Caco-2 (cell line): ENCODE measurements around the gene SERPINB6. TPM values are rescaled to one million over a fixed set of nuclear protein-coding genes. Genes with fewer than 3 reads are reported as not detected.

Experiments
- BruUV-seq: library from RNA; stranded (reverse); fragments of 400-500 nt; replicated peaks from 2 replicates; lab custom pipeline; 2021; lab: Mats Ljungman, UMichigan
- CTCF ChIA-PET: fragments of 300-600 bp; sonication (Branson Sonifier 250); formaldehyde crosslinking; loops from one replicate; lab custom pipeline; 2022; ENCODE audit warnings: antibody characterized with exemption; lab: Charles Lee
- POLR2A ChIA-PET: fragments of 300-600 bp; sonication (Branson Sonifier 250); formaldehyde crosslinking; loops from one replicate; lab custom pipeline; 2022; ENCODE audit warnings: antibody characterized with exemption; lab: Charles Lee
- DNase-seq, 2 experiments: peaks; one replicate each; pipeline versions ENCODE4 v3.0.0 to v3.0.0-alpha.2; 2020 to 2022
- H3K27me3 ChIP-seq: replicated peaks from 2 replicates; pipeline ENCODE4 v1.6.0; 2011; ENCODE audit warnings: low read length; ENCODE audit not compliant: control insufficient read depth, insufficient read depth
- H3K36me3 ChIP-seq: 2 replicates; pipeline ENCODE4 v1.5.1; 2011; ENCODE audit warnings: low read length; ENCODE audit not compliant: control insufficient read depth, insufficient read depth
- H3K4me1 ChIP-seq: fragments of 250-450 bp; sonication (Bioruptor Pico); 2 replicates; pipeline ENCODE4 v1.5.1; 2020; ENCODE audit warnings: mild to moderate bottlenecking
- H3K4me3 ChIP-seq: 2 replicates; pipeline ENCODE4 v1.5.1; 2011; ENCODE audit warnings: low read depth, mild to moderate bottlenecking, control low read depth, low read length
- H3K9me3 ChIP-seq: fragments of 250-450 bp; sonication (Bioruptor Pico); 2 replicates; pipeline ENCODE4 v1.5.1; 2020; ENCODE audit warnings: mild to moderate bottlenecking, moderate library complexity
- H3K27ac Mint-ChIP-seq: one replicate; pipeline ENCODE4 v1.8.0; 2022; ENCODE audit warnings: mixed read lengths; ENCODE audit not compliant: unreplicated experiment
- H3K27me3 Mint-ChIP-seq: one replicate; pipeline ENCODE4 v1.8.0; 2022; ENCODE audit warnings: mixed read lengths; ENCODE audit not compliant: insufficient read depth, unreplicated experiment
- H3K36me3 Mint-ChIP-seq: one replicate; pipeline ENCODE4 v1.8.0; 2022; ENCODE audit warnings: mild to moderate bottlenecking, mixed read lengths; ENCODE audit not compliant: insufficient read depth, unreplicated experiment
- H3K4me1 Mint-ChIP-seq: one replicate; pipeline ENCODE4 v1.8.0; 2022; ENCODE audit warnings: low read depth, mixed read lengths; ENCODE audit not compliant: unreplicated experiment
- H3K4me3 Mint-ChIP-seq: one replicate; pipeline ENCODE4 v1.8.0; 2022; ENCODE audit warnings: mild to moderate bottlenecking, moderate library complexity, mixed read lengths; ENCODE audit not compliant: unreplicated experiment
- H3K9me3 Mint-ChIP-seq: one replicate; pipeline ENCODE4 v1.8.0; 2022; ENCODE audit warnings: mixed read lengths; ENCODE audit not compliant: unreplicated experiment
- CTCF ChIP-seq, 2 experiments: fragments of 200-600 bp in 1 of 2; IDR thresholded peaks; 1 replicate in 1 of 2; 2 replicates in 1 of 2; pipeline versions ENCODE4 v1.5.1 to v1.8.0; 2011 to 2022; ENCODE audit warnings: antibody characterized with exemption in 1 of 2, control low read depth in 1 of 2, inconsistent platforms in 1 of 2, low read depth in 1 of 2, low read length in 1 of 2, mild to moderate bottlenecking in 1 of 2, moderate library complexity in 1 of 2; ENCODE audit not compliant: insufficient read depth in 1 of 2, severe bottlenecking in 1 of 2, unreplicated experiment in 1 of 2
- intact Hi-C: fragments of 100-400 bp; cut with micrococcal nuclease; formaldehyde crosslinking; loops from one replicate; pipeline ENCODE4 v1.10.0; 2022; ENCODE audit not compliant: unreplicated experiment
- total RNA-seq: library from RNA; stranded (reverse); gene quantifications from 2 replicates; pipeline ENCODE4 v1.2.3, GENCODE V29; 2022

Gene SERPINB6
- total RNA-seq, 1 experiment from 2014 or later = 60.0 TPM

DNA sequence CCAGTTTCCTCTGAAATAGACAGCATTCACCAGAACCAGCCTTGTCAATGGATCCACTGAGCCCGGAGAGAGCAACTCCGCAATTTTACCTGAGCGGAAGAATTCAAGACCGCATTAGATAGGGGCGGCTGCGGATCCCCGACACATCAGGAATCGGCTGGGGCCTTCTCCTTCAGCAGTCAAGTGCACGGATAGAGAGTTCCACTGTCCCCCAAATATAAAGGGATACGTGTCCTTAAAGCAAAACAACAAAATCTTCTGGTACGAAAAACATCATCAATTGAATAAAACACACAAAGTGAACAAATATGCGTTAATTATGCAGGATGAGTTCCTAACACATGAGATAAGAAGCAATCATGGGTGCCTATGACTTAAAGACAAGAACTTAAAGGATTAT is 18.3 kb downstream of the SERPINB6 start:
- Histone ChIP-seq H3K4me1 (peaks cover 4% of the 10 kb centered on the region; the same call in 1 of the 2 replicates), H3K27me3 (no peaks in the 10 kb centered on the region), H3K9me3 (no peaks in the 10 kb centered on the region), H3K36me3 (no peaks in the 10 kb centered on the region), H3K4me3 (no peak overlapping the region)
- H3K9me3 Mint-ChIP-seq = no peaks in the 10 kb centered on the region
- intact Hi-C loops = no loop called here
- H3K27me3 Mint-ChIP-seq = no peaks in the 10 kb centered on the region
- no TSS peak for BruUV-seq
- peaks cover 12% of the 10 kb centered on the region for H3K4me1 Mint-ChIP-seq
- peaks cover 5% of the 10 kb centered on the region for H3K36me3 Mint-ChIP-seq
- no peak for TF ChIP-seq CTCF (IDR thresholded peaks at IDR 0.05; ENCODE audit: insufficient read depth in 1 of 2, low read depth in 1 of 2, low read length in 1 of 2, severe bottlenecking in 1 of 2, unreplicated experiment in 1 of 2)
- POLR2A ChIA-PET = interaction anchor here (0.9 to 1.6 kb wide), 3 partner anchors 36 to 61 kb away, joined by 3 read pairs; no protein-coding TSS in a partner anchor
- H3K4me3 Mint-ChIP-seq = no peak overlapping the region
- no peak for DNase-seq
- CTCF ChIA-PET = interaction anchor here (0.6 to 1.3 kb wide), 10 partner anchors 10 to 144 kb away, joined by 3 to 32 read pairs (median 4); no protein-coding TSS in a partner anchor
- H3K27ac Mint-ChIP-seq = no peak overlapping the region

DNA sequence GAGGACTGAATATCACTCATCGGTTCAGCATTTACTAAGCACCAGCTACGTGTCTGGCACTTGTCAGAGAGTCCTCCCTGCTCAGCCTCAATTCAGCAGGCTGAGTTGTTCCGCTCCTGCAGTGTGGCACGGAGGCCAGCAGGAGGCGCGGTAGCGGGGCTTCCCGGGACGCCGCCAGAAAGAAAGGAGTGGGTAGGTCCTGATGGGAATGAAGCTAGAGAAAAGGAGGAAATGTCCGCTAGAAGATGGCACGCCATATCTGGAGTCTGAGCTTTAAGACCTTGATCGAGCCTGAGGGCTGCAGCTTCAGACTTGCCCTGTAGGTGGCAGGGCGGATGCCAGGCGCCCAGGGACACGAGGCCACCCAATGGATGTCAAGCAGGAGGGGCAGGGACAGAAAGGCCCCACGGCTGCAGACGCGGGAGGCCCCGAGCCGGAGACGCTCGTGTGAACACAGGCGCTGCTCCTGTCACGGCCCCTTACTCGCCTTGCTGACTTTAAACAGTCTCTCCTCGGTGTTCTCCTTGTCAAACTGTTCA is 18.7 kb downstream of the SERPINB6 start:
- H3K36me3 Mint-ChIP-seq = peaks cover 5% of the 10 kb centered on the region
- ChIA-PET CTCF (interaction anchor here (0.6 to 1.3 kb wide), 11 partner anchors 10 to 584 kb away, joined by 3 to 32 read pairs (median 3); no protein-coding TSS in a partner anchor), POLR2A (interaction anchor here (0.9 to 1.6 kb wide), 3 partner anchors 37 to 61 kb away, joined by 3 read pairs; no protein-coding TSS in a partner anchor)
- no peak overlapping the region for H3K27ac Mint-ChIP-seq
- no peaks in the 10 kb centered on the region; the same call in 1 of the 2 replicates for H3K36me3 ChIP-seq
- H3K27me3 Mint-ChIP-seq = no peaks in the 10 kb centered on the region
- peak; percentile 60 to 67 for DNase-seq
- H3K9me3 ChIP-seq = no peaks in the 10 kb centered on the region
- H3K4me1 ChIP-seq = peaks cover 4% of the 10 kb centered on the region; the same call in 1 of the 2 replicates
- H3K9me3 Mint-ChIP-seq = no peaks in the 10 kb centered on the region
- peaks cover 8% of the 10 kb centered on the region for H3K4me1 Mint-ChIP-seq
- peak; percentile 46 to 84 for TF ChIP-seq CTCF (IDR thresholded peaks at IDR 0.05; ENCODE audit: insufficient read depth in 1 of 2, low read depth in 1 of 2, low read length in 1 of 2, severe bottlenecking in 1 of 2, unreplicated experiment in 1 of 2)
- no peak overlapping the region for H3K4me3 Mint-ChIP-seq
- H3K4me3 ChIP-seq = no peak overlapping the region
- H3K27me3 ChIP-seq = no peaks in the 10 kb centered on the region
- intact Hi-C loops = loop anchor here (1.0 kb wide), 1 partner anchor 37 kb away; no protein-coding TSS in a partner anchor
- BruUV-seq = no TSS peak

DNA sequence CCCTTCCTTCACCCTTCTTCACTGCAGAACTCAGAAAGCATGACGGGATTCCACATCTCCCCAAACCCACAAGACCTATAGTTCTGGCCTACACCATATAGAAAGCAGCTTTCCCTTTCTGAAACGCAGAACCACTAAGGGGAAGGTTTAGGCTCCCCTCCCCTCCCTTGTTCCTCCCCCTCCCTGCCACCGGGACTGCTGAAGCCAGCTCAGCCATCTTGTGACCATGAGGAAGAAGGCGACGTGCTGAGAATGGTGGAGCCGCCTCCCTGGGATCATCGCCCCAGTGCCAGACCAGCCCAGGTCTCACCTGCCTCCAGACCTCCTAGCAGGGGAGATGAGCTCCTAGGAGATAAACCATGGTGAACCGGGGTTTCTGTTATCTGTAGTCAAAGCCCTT is 19.6 kb downstream of the SERPINB6 start:
- no peaks in the 10 kb centered on the region for H3K27me3 ChIP-seq
- Mint-ChIP-seq H3K9me3 (no peaks in the 10 kb centered on the region), H3K27me3 (no peaks in the 10 kb centered on the region), H3K4me3 (no peak overlapping the region), H3K27ac (no peak overlapping the region), H3K36me3 (peaks cover 5% of the 10 kb centered on the region), H3K4me1 (no peaks in the 10 kb centered on the region)
- no peak overlapping the region for H3K4me3 ChIP-seq
- H3K9me3 ChIP-seq = no peaks in the 10 kb centered on the region
- BruUV-seq = no TSS peak
- CTCF ChIA-PET = interaction anchor here (1.0 to 1.3 kb wide), 6 partner anchors 9 to 142 kb away, joined by 3 to 32 read pairs (median 4); no protein-coding TSS in a partner anchor
- no peak for TF ChIP-seq CTCF (IDR thresholded peaks at IDR 0.05; ENCODE audit: insufficient read depth in 1 of 2, low read depth in 1 of 2, low read length in 1 of 2, severe bottlenecking in 1 of 2, unreplicated experiment in 1 of 2)
- POLR2A ChIA-PET = interaction anchor here (1.6 kb wide), 1 partner anchor 37 kb away, joined by 3 read pairs; no protein-coding TSS in a partner anchor
- H3K4me1 ChIP-seq = no peaks in the 10 kb centered on the region
- DNase-seq = no peak
- intact Hi-C loops = loop anchor here (1.0 kb wide), 1 partner anchor 38 kb away; no protein-coding TSS in a partner anchor
- no peaks in the 10 kb centered on the region; the same call in 1 of the 2 replicates for H3K36me3 ChIP-seq
